ENCODE data around the gene HMBS.

- TF ChIP-seq, protein P1, sequence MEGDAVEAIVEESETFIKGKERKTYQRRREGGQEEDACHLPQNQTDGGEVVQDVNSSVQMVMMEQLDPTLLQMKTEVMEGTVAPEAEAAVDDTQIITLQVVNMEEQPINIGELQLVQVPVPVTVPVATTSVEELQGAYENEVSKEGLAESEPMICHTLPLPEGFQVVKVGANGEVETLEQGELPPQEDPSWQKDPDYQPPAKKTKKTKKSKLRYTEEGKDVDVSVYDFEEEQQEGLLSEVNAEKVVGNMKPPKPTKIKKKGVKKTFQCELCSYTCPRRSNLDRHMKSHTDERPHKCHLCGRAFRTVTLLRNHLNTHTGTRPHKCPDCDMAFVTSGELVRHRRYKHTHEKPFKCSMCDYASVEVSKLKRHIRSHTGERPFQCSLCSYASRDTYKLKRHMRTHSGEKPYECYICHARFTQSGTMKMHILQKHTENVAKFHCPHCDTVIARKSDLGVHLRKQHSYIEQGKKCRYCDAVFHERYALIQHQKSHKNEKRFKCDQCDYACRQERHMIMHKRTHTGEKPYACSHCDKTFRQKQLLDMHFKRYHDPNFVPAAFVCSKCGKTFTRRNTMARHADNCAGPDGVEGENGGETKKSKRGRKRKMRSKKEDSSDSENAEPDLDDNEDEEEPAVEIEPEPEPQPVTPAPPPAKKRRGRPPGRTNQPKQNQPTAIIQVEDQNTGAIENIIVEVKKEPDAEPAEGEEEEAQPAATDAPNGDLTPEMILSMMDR (IDR thresholded peaks at IDR 0.05; ENCODE audit: low read length), result peak; percentile 18; the same call in 1 of the 2 replicates
- TF ChIP-seq EZH2 (IDR thresholded peaks at IDR 0.05; ENCODE audit: borderline replicate concordance, low read length), result no peak
These were observed 28.8 kb upstream of the HMBS start for GRCh38 chr11:119055901-119056300.
